Subcutaneous adipose tissue (tissue), 4 donors: ENCODE results near the gene RHEB. TPM values are rescaled to one million over a fixed set of nuclear protein-coding genes. Genes with fewer than 3 reads are reported as not detected.

Experiments used
- total RNA-seq, 4 donors: library from RNA; depleted of rRNA; stranded (reverse); fragments of >200 nt; gene quantifications; one replicate each; pipeline ENCODE4 v1.1.0, GENCODE V29; 2016
- TF ChIP-seq, protein P1 (sequence below): fragments of 450-650 bp; IDR thresholded peaks from one replicate; pipeline ENCODE4 v1.5.1; 2016; ENCODE audit warnings: low read depth, mild to moderate bottlenecking, control low read depth, antibody characterized with exemption, moderate library complexity

Gene RHEB
- total RNA-seq, 4 donors from 2014 or later: 98.1 to 132 (median 106) TPM

- TF ChIP-seq, protein P1, sequence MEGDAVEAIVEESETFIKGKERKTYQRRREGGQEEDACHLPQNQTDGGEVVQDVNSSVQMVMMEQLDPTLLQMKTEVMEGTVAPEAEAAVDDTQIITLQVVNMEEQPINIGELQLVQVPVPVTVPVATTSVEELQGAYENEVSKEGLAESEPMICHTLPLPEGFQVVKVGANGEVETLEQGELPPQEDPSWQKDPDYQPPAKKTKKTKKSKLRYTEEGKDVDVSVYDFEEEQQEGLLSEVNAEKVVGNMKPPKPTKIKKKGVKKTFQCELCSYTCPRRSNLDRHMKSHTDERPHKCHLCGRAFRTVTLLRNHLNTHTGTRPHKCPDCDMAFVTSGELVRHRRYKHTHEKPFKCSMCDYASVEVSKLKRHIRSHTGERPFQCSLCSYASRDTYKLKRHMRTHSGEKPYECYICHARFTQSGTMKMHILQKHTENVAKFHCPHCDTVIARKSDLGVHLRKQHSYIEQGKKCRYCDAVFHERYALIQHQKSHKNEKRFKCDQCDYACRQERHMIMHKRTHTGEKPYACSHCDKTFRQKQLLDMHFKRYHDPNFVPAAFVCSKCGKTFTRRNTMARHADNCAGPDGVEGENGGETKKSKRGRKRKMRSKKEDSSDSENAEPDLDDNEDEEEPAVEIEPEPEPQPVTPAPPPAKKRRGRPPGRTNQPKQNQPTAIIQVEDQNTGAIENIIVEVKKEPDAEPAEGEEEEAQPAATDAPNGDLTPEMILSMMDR: no peak
Observed at GRCh38 chr7:151431281-151431767, 88.4 kb downstream of the RHEB start.

GRCh38 chr7:151430391-151431205, 89.1 kb downstream of the RHEB start:
- TF ChIP-seq, protein P1: no peak

DNA sequence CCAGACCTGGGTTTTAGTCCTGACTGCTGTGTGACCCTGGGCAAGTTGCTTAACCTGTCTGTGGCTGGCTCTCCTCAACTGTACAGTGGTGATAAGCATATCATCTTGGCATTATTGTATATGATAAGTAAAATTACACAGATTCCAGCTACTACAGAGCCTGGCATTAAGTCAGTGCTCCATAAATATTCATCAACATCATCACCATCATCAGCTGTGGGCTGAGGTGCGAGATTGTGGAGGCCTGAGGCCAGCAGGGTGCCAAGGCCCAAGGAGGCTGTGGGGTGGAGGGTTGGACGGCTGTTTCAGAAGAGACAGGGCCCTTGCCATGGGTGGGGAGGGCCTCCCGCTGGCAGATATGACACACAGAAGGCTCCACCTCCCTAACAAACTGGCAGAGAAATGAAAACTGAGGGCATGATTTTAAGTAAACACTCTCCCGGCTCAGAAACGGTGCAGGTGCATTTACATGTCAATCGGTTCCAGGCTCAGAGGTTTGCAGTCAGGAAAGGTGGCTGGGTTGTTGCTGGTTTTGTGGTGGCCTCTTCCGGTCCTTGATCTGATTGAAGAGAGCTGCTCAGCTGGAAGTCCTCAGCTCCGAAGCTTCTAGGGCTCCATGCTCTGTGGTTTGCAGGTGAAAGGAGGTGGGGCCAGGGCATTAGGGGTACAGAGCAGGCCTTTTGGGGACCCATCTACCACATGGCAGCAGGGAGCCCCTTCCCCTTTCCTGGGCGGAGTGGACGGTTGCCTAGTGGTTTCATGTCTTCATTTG, 89.9 kb downstream of the RHEB start:
- TF ChIP-seq, protein P1: no peak

GRCh38 chr7:151429237-151429559, 90.5 kb downstream of the RHEB start:
- TF ChIP-seq, protein P1: no peak

- TF ChIP-seq, protein P1: no peak
Observed at GRCh38 chr7:151428378-151429236, 91.1 kb downstream of the RHEB start.

DNA sequence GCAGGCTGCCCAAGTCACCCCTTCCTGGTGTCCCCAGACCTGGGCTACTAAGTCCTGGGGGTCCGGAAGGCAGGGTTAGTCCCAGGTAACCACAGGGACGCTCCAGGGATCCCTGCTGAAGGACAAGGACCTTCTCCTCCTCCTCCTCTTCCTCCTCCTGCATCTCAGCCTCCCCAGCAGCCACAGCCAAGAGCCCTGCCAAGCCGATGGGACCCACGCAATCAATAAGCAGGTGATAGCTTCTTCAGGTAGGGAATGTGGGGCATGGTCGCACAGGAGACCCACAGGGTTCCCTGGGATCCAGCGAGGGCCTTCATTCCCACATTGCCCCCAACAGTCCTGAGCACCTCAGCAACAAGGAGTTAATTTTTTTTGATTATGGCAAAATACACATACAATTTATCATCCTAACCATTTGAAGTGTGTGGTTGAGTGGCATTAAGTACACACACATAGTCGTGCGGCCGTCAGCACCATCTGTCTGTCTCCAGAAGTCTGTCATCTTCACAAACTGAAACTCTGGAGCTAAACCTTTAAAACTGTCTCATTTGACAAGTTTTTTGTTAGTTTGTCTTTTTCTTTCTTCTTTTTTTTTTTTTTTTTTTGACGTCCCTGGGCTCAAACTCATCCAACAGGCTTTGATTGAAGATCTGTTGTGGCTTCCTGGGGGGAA, 91.9 kb downstream of the RHEB start:
- TF ChIP-seq, protein P1: no peak
